Kidney epithelial cell (primary cell): ENCODE results near the gene KRT40. TPM values are rescaled to one million over a fixed set of nuclear protein-coding genes. Genes with fewer than 3 reads are reported as not detected.

ENCODE experiments used
- DNase-seq: peaks from one replicate; pipeline ENCODE4 v3.0.0-alpha.2; 2010; ENCODE audit warnings: low read depth
- H3K27me3 ChIP-seq: 2 replicates; pipeline ENCODE4 v1.6.0; 2011; ENCODE audit warnings: low read length; ENCODE audit not compliant: control insufficient read depth, insufficient read depth
- H3K36me3 ChIP-seq: 2 replicates; pipeline ENCODE4 v1.5.1; 2011; ENCODE audit warnings: low read length; ENCODE audit not compliant: control insufficient read depth, insufficient read depth
- H3K4me3 ChIP-seq: 2 replicates; pipeline ENCODE4 v1.5.1; 2011; ENCODE audit warnings: low read depth, mild to moderate bottlenecking, control low read depth, low read length
- CTCF ChIP-seq: IDR thresholded peaks from 2 replicates; pipeline ENCODE4 v1.5.1; 2011; ENCODE audit warnings: mild to moderate bottlenecking, moderate library complexity, low read length, control low read depth, inconsistent platforms; ENCODE audit not compliant: insufficient read depth, poor library complexity, severe bottlenecking
- total RNA-seq: library from RNA; depleted of rRNA; stranded (reverse); fragments of >200 nt; gene quantifications from 2 replicates; pipeline ENCODE4 v1.2.3, GENCODE V29; 2015

The KRT40 gene
- total RNA-seq, 1 donor from 2014 or later: not detected

- Histone ChIP-seq H3K36me3 (no peaks in the 10 kb centered on the region), H3K27me3 (no peaks in the 10 kb centered on the region), H3K4me3 (no peak overlapping the region)
- peak; percentile 98 for DNase-seq
- no peak for TF ChIP-seq CTCF
Measured at GRCh38 chr17:40956401-40957254, 27.5 kb downstream of the KRT40 start.

- no peak for TF ChIP-seq CTCF
- DNase-seq: peak; percentile 74
- Histone ChIP-seq H3K36me3 (no peaks in the 10 kb centered on the region), H3K4me3 (no peak overlapping the region), H3K27me3 (no peaks in the 10 kb centered on the region)
Measured at GRCh38 chr17:40953881-40954280, 30.2 kb downstream of the KRT40 start.

GRCh38 chr17:40952661-40953060 lies 31.5 kb downstream of the KRT40 start:
- peak; percentile 71 for DNase-seq
- Histone ChIP-seq H3K4me3 (no peak overlapping the region), H3K27me3 (no peaks in the 10 kb centered on the region), H3K36me3 (no peaks in the 10 kb centered on the region)
- TF ChIP-seq CTCF: no peak

GRCh38 chr17:40952154-40952553 lies 32.0 kb downstream of the KRT40 start:
- Histone ChIP-seq H3K27me3 (no peaks in the 10 kb centered on the region), H3K4me3 (no peak overlapping the region), H3K36me3 (no peaks in the 10 kb centered on the region)
- no peak for TF ChIP-seq CTCF
- no peak for DNase-seq

- TF ChIP-seq CTCF: no peak
- H3K4me3 ChIP-seq: no peak overlapping the region
- no peak for DNase-seq
Measured at GRCh38 chr17:40951011-40951622, 33.0 kb downstream of the KRT40 start.

More at GRCh38 chr17:40951011-40951622, 33.0 kb downstream of the KRT40 start:
- Histone ChIP-seq H3K27me3 (no peaks in the 10 kb centered on the region), H3K36me3 (no peaks in the 10 kb centered on the region)
